Measurements from ENCODE around the gene PLEKHO2.

DNA sequence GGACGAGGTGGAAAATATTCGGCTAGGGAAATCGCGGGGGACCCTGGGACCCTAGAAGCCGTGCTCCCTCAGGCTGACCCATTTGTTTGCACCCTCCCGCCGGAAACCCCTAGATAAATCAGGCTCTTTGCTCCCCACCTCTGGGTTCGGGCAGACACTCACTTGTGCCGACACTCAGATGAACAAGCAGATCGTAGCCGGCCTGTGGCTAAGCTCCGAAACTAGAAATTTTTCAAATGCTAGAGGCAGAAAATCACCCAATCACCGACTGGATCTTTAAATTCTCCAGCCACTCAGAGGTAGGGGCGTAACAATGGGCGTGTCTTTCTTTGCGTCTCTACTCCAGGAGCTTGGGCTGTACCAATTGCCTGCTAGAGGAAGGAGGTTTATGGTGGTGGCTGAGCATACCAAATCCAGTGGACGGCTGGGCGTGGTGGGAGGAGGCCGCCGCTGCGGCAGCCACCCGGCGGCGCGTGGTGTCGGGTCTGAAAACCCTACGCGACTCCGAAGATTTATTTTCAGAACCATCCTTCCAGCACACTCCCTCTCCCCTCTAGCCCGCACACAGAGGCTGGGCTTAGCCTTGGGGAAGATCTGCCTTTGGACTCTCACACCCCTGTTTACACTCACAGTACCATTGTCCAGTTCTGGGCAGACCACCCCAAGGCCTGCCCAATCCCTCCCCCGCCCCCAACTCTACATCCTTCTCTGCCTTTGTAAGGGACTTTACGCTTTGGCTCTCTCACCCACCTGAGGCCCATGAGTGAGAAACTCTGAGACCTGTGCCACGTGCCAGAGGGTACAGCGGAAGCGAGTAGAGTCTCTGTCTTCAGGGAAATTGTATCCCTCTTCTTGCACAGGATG lies 16.1 kb upstream of the PLEKHO2 start, which contains the start of gene PIF1:
- TF ChIP-seq TEAD4 (IDR thresholded peaks at IDR 0.05; ENCODE audit: low read depth, low read length) (no peak), YY1 (IDR thresholded peaks at IDR 0.05; ENCODE audit: low read depth, low read length) (peak; percentile 54; the same call in 1 of the 2 replicates), SIN3A (conservative IDR thresholded peaks at IDR 0.05 in 1 of 2, IDR thresholded peaks at IDR 0.05 in 1 of 2; ENCODE audit: low read depth in 1 of 2, low read length in 2 of 2) (0 out of 4 replicates have a peak, but pooled peaks have one; percentile 50 to 63), JUN (IDR thresholded peaks at IDR 0.05; ENCODE audit: low read depth, low read length) (no peak), POLR2A (IDR thresholded peaks at IDR 0.05; ENCODE audit: control extremely low read depth in 1 of 2, low read depth in 2 of 2, low read length in 2 of 2) (peak; percentile 84 to 97), SIRT6 (IDR thresholded peaks at IDR 0.05; ENCODE audit: low read length) (no peak), ZNF274 (IDR thresholded peaks at IDR 0.05; ENCODE audit: borderline replicate concordance, extremely low read depth, low read length) (no peak), RNF2 (IDR thresholded peaks at IDR 0.05; ENCODE audit: borderline replicate concordance, low read depth, low read length, missing control alignments, poor library complexity, severe bottlenecking) (no peak), POLR2AphosphoS5 (IDR thresholded peaks at IDR 0.05; ENCODE audit: low read depth, low read length) (peak; percentile 89)
- TF ChIP-seq, protein P1, sequence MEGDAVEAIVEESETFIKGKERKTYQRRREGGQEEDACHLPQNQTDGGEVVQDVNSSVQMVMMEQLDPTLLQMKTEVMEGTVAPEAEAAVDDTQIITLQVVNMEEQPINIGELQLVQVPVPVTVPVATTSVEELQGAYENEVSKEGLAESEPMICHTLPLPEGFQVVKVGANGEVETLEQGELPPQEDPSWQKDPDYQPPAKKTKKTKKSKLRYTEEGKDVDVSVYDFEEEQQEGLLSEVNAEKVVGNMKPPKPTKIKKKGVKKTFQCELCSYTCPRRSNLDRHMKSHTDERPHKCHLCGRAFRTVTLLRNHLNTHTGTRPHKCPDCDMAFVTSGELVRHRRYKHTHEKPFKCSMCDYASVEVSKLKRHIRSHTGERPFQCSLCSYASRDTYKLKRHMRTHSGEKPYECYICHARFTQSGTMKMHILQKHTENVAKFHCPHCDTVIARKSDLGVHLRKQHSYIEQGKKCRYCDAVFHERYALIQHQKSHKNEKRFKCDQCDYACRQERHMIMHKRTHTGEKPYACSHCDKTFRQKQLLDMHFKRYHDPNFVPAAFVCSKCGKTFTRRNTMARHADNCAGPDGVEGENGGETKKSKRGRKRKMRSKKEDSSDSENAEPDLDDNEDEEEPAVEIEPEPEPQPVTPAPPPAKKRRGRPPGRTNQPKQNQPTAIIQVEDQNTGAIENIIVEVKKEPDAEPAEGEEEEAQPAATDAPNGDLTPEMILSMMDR (IDR thresholded peaks at IDR 0.05; ENCODE audit: control extremely low read depth in 1 of 3, insufficient read depth in 1 of 3, low read depth in 1 of 3, low read length in 3 of 3) = no peak

All from H1 (cell line).